GM19035 (cell line): ENCODE data around the gene TP53AIP1.

Experiments
- ATAC-seq: cut with Tn5 transposase; IDR thresholded peaks from one replicate; pipeline ENCODE4 v1.9.1; 2021; ENCODE audit not compliant: unreplicated experiment

Gene TP53AIP1

GRCh38 chr11:128891913-128892398 lies 50.7 kb downstream of the TP53AIP1 start:
- ATAC-seq, result no peak

- no peak for ATAC-seq
Measured at GRCh38 chr11:128890543-128891368, 51.9 kb downstream of the TP53AIP1 start, which contains the start of gene KCNJ5. Gene KCNJ5 (plus strand): TSS chr11:128891356. CDS start chr11:128911274, 19,918 bp downstream.

GRCh38 chr11:128890216-128890542 lies 52.5 kb downstream of the TP53AIP1 start:
- no peak for ATAC-seq

- no peak for ATAC-seq
Measured at GRCh38 chr11:128889657-128890213, 52.9 kb downstream of the TP53AIP1 start.

GRCh38 chr11:128888034-128888985 lies 54.4 kb downstream of the TP53AIP1 start:
- no peak for ATAC-seq

GRCh38 chr11:128886406-128887124 lies 56.1 kb downstream of the TP53AIP1 start:
- ATAC-seq, result no peak
